ENCODE data around the gene CTIF.

CTIF gene

GRCh38 chr18:48617844-48618497, 79.1 kb downstream of the CTIF start:
- DNase-seq (ENCODE audit: low read depth in 2 of 3, low spot score in 2 of 3): no peak

GRCh38 chr18:48619016-48619415, 80.2 kb downstream of the CTIF start:
- no peak for DNase-seq (ENCODE audit: low read depth in 2 of 3, low spot score in 2 of 3)

- no peak for DNase-seq (ENCODE audit: low read depth in 2 of 3, low spot score in 2 of 3)
Observed at GRCh38 chr18:48619501-48619900, 80.7 kb downstream of the CTIF start.

- no peak for DNase-seq (ENCODE audit: low read depth in 2 of 3, low spot score in 2 of 3)
Observed at GRCh38 chr18:48620071-48620470, 81.2 kb downstream of the CTIF start.

GRCh38 chr18:48621240-48621639, 82.4 kb downstream of the CTIF start:
- no peak for DNase-seq (ENCODE audit: low read depth in 2 of 3, low spot score in 2 of 3)

- DNase-seq (ENCODE audit: low read depth in 2 of 3, low spot score in 2 of 3): no peak
Observed at GRCh38 chr18:48621815-48622555, 83.2 kb downstream of the CTIF start.

- DNase-seq (ENCODE audit: low read depth in 2 of 3, low spot score in 2 of 3): no peak
Observed at GRCh38 chr18:48622911-48623431, 84.1 kb downstream of the CTIF start.

- DNase-seq (ENCODE audit: low read depth in 2 of 3, low spot score in 2 of 3): no peak
Observed at GRCh38 chr18:48623468-48624235, 84.8 kb downstream of the CTIF start.

- no peak for DNase-seq (ENCODE audit: low read depth in 2 of 3, low spot score in 2 of 3)
Observed at GRCh38 chr18:48624856-48625255, 86.0 kb downstream of the CTIF start.

GRCh38 chr18:48627216-48627615, 88.4 kb downstream of the CTIF start:
- DNase-seq (ENCODE audit: low read depth in 2 of 3, low spot score in 2 of 3): no peak

GRCh38 chr18:48629730-48630324, 91.0 kb downstream of the CTIF start:
- DNase-seq (ENCODE audit: low read depth in 2 of 3, low spot score in 2 of 3): no peak

- no peak for DNase-seq (ENCODE audit: low read depth in 2 of 3, low spot score in 2 of 3)
Observed at GRCh38 chr18:48631851-48632250, 93.0 kb downstream of the CTIF start.

- no peak for DNase-seq (ENCODE audit: low read depth in 2 of 3, low spot score in 2 of 3)
Observed at GRCh38 chr18:48632676-48633257, 93.9 kb downstream of the CTIF start.

- no peak for DNase-seq (ENCODE audit: low read depth in 2 of 3, low spot score in 2 of 3)
Observed at GRCh38 chr18:48634491-48634890, 95.7 kb downstream of the CTIF start.

- DNase-seq (ENCODE audit: low read depth in 2 of 3, low spot score in 2 of 3): no peak
Observed at GRCh38 chr18:48634975-48635374, 96.1 kb downstream of the CTIF start.

GRCh38 chr18:48635806-48636205, 97.0 kb downstream of the CTIF start:
- no peak for DNase-seq (ENCODE audit: low read depth in 2 of 3, low spot score in 2 of 3)

- DNase-seq (ENCODE audit: low read depth in 2 of 3, low spot score in 2 of 3): no peak
Observed at GRCh38 chr18:48636436-48636835, 97.6 kb downstream of the CTIF start.

- DNase-seq (ENCODE audit: low read depth in 2 of 3, low spot score in 2 of 3): no peak
Observed at GRCh38 chr18:48637081-48637990, 98.5 kb downstream of the CTIF start.

GRCh38 chr18:48638451-48638850, 99.6 kb downstream of the CTIF start:
- no peak for DNase-seq (ENCODE audit: low read depth in 2 of 3, low spot score in 2 of 3)
